Ovary (tissue), 3 donors: Measurements from ENCODE around the gene SPATA21.

Experiments
- POLR2A ChIP-seq: fragments of 450-650 bp; IDR thresholded peaks from one replicate; pipeline ENCODE4 v1.6.1; 2017; ENCODE audit warnings: antibody characterized with exemption, mild to moderate bottlenecking, moderate library complexity
- TF ChIP-seq, protein P1 (sequence below), 3 donors: fragments of 450-650 bp in 2 of 3; fragments of 200-600 bp in 1 of 3; IDR thresholded peaks; one replicate each; pipeline versions ENCODE4 v1.5.1 to v1.8.0; 2016 to 2022; ENCODE audit warnings: antibody characterized with exemption in 3 of 3, mild to moderate bottlenecking in 1 of 3
- donor health status: DM: no; HTN: no; CAD: no.

DNA sequence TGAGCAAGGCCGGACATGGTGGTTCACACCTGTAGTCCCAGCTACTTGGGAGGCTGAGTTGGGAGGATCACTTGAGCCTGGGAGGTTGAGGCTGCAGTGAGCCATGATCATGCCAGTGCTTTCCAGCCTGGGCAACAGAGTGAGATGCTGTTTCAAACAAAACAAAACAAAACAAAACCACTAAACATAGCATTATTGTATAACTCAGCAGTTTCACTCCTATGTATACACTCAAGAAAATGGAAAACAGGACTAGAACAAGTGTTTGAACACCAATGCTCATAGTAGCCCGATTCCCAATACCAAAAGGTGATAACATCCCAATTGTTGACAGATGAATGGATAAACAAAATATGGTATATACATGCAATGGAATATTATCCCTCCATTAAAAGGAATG is 1.3 kb upstream of the SPATA21 start:
- TF ChIP-seq, protein P1, sequence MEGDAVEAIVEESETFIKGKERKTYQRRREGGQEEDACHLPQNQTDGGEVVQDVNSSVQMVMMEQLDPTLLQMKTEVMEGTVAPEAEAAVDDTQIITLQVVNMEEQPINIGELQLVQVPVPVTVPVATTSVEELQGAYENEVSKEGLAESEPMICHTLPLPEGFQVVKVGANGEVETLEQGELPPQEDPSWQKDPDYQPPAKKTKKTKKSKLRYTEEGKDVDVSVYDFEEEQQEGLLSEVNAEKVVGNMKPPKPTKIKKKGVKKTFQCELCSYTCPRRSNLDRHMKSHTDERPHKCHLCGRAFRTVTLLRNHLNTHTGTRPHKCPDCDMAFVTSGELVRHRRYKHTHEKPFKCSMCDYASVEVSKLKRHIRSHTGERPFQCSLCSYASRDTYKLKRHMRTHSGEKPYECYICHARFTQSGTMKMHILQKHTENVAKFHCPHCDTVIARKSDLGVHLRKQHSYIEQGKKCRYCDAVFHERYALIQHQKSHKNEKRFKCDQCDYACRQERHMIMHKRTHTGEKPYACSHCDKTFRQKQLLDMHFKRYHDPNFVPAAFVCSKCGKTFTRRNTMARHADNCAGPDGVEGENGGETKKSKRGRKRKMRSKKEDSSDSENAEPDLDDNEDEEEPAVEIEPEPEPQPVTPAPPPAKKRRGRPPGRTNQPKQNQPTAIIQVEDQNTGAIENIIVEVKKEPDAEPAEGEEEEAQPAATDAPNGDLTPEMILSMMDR (IDR thresholded peaks at IDR 0.05), result no peak
- TF ChIP-seq POLR2A, result no peak
